K562 (cell line): Measurements from ENCODE around the gene PTPRU. TPM values are rescaled to one million over a fixed set of nuclear protein-coding genes. Genes with fewer than 3 reads are reported as not detected.
A peak's percentile ranks its signal among the peaks of the same experiment; 100 is the strongest.

Experiments
- ATAC-seq: fragments of 200-7000 bp; cut with Tn5 transposase; 3 replicates; pipeline ENCODE4 v1.9.1; 2020; ENCODE audit warnings: moderate library complexity
- BruUV-seq: library from RNA; stranded (reverse); fragments of 400-500 nt; replicated peaks from 2 replicates; lab custom pipeline; 2021; lab: Mats Ljungman, UMichigan
- CTCF ChIA-PET: fragments of 300-600 bp; formaldehyde crosslinking; extraction: SDS; loops from one replicate; lab custom pipeline; 2021; ENCODE audit warnings: low intra/inter-chr PET ratio; lab: Yijun Ruan, JAX
- POLR2A ChIA-PET: fragments of 300-600, 350-650 bp; sonication (Branson Sonifier 250); formaldehyde crosslinking; extraction: SDS; loops from one replicate; lab custom pipeline; 2021; ENCODE audit warnings: antibody characterized with exemption, inconsistent platforms; lab: Yijun Ruan, JAX
- DNase-seq, 4 experiments: peaks; one replicate each; pipeline versions ENCODE4 v3.0.0 to v3.0.0-alpha.2; 2011 to 2018; ENCODE audit warnings: low spot score in 3 of 4, mixed read lengths in 3 of 4; ENCODE audit errors: extremely low read depth in 1 of 4
- FAIRE-seq: peaks from 2 replicates; lab custom pipeline; 2011; peaks lifted over from hg19 to GRCh38; lab: Jason Lieb, UNC
- H2AFZ ChIP-seq: 2 replicates; pipeline ENCODE4 v1.6.0; 2011; ENCODE audit warnings: low read depth, low read length, control low read depth, inconsistent platforms
- H3K27ac ChIP-seq: fragments of 200-600 bp; 3 replicates; pipeline ENCODE4 v1.8.0; 2011; ENCODE audit warnings: low read depth, mild to moderate bottlenecking, control low read depth, inconsistent platforms, low read length, moderate library complexity, mixed read lengths; ENCODE audit errors: extremely low read depth
- H3K27me3 ChIP-seq, 2 experiments: fragments of 300-600 bp in 1 of 2; 2 replicates in 1 of 2; 3 replicates in 1 of 2; pipeline versions ENCODE4 v1.6.0 to v1.8.0; 2011; ENCODE audit warnings: inconsistent platforms in 2 of 2, low read length in 2 of 2, mild to moderate bottlenecking in 1 of 2, mixed read lengths in 1 of 2, moderate library complexity in 1 of 2; ENCODE audit not compliant: control insufficient read depth in 2 of 2, insufficient read depth in 2 of 2
- H3K36me3 ChIP-seq: fragments of 300-600 bp; 3 replicates; pipeline ENCODE4 v1.8.0; 2011; ENCODE audit warnings: mild to moderate bottlenecking, low read length, inconsistent platforms; ENCODE audit not compliant: control insufficient read depth, insufficient read depth
- H3K4me1 ChIP-seq, 2 experiments: fragments of 200-600 bp in 1 of 2; replicated peaks in 1 of 2; 2 replicates in 1 of 2; 3 replicates in 1 of 2; pipeline versions ENCODE4 v1.5.1 to v1.8.0; 2011; ENCODE audit warnings: inconsistent platforms in 2 of 2, low read length in 2 of 2, mild to moderate bottlenecking in 1 of 2, mixed read lengths in 1 of 2, moderate library complexity in 1 of 2; ENCODE audit not compliant: control insufficient read depth in 2 of 2, insufficient read depth in 2 of 2
- H3K4me2 ChIP-seq: 2 replicates; pipeline ENCODE4 v1.6.1; 2011; ENCODE audit warnings: low read length, control low read depth, inconsistent platforms, mixed read lengths; ENCODE audit not compliant: insufficient read depth
- H3K4me3 ChIP-seq: fragments of 200-600 bp; sonication (generic), shearing (Covaris generic); 2 replicates; pipeline ENCODE4 v1.5.1; 2016; ENCODE audit warnings: control low read depth, inconsistent platforms
- H3K79me2 ChIP-seq: fragments of 200-600 bp; 3 replicates; pipeline ENCODE4 v1.8.0; 2011; ENCODE audit warnings: low read length, inconsistent platforms; ENCODE audit not compliant: control insufficient read depth, insufficient read depth
- H3K9ac ChIP-seq, 2 experiments: 2 replicates each; pipeline versions ENCODE4 v1.6.0 to v1.6.1; 2011; ENCODE audit warnings: low read depth in 2 of 2, low read length in 2 of 2, control low read depth in 1 of 2, inconsistent platforms in 1 of 2, mild to moderate bottlenecking in 1 of 2, mixed read lengths in 1 of 2; ENCODE audit not compliant: insufficient read depth in 1 of 2
- H3K9me1 ChIP-seq: one replicate; pipeline ENCODE4 v1.6.0; 2011; ENCODE audit warnings: inconsistent platforms, mild to moderate bottlenecking, low read length, moderate library complexity; ENCODE audit not compliant: control insufficient read depth, insufficient read depth
- H3K9me3 ChIP-seq: replicated peaks from 2 replicates; pipeline ENCODE4 v1.5.1; 2011; ENCODE audit warnings: low read depth, low read length, inconsistent platforms; ENCODE audit not compliant: control insufficient read depth, insufficient read depth
- H4K20me1 ChIP-seq: replicated peaks from 2 replicates; pipeline ENCODE4 v1.6.1; 2011; ENCODE audit warnings: low read length, inconsistent platforms, mixed read lengths; ENCODE audit not compliant: control insufficient read depth, insufficient read depth
- BCL6 ChIP-seq: fragments of 250-450 bp; sonication (Bioruptor Pico); IDR thresholded peaks from 2 replicates; pipeline ENCODE4 v1.4.0; 2020
- GTF2E2 ChIP-seq: fragments of 200-800 bp; sonication (Bioruptor generic); IDR thresholded peaks from 2 replicates; pipeline ENCODE4 v1.6.1; 2016; ENCODE audit warnings: missing genetic modification characterization, missing compliant biosample characterization
- ILK ChIP-seq: fragments of 450-650 bp; IDR thresholded peaks from 2 replicates; pipeline ENCODE4 v1.6.1; 2016; ENCODE audit warnings: missing genetic modification characterization, low read depth, mild to moderate bottlenecking, missing compliant biosample characterization, moderate library complexity, borderline replicate concordance
- NR3C1 ChIP-seq: sonication (generic); formaldehyde crosslinking; IDR thresholded peaks from 2 replicates; pipeline ENCODE4 v1.8.1; 2022; ENCODE audit warnings: missing genetic modification reagents
- POLR2AphosphoS5 ChIP-seq: IDR thresholded peaks from 2 replicates; pipeline ENCODE4 v1.6.1; 2011; ENCODE audit warnings: mild to moderate bottlenecking, low read depth, low read length, moderate library complexity; ENCODE audit not compliant: control insufficient read depth, insufficient read depth
- RBM25 ChIP-seq: fragments of 200-400 bp; formaldehyde crosslinking; IDR thresholded peaks from 2 replicates; pipeline ENCODE4 v1.6.1; 2018; ENCODE audit warnings: low read length, low read depth, moderate library complexity; ENCODE audit not compliant: severe bottlenecking
- SNAPC5 ChIP-seq: fragments of 250-450 bp; sonication (Bioruptor Pico); IDR thresholded peaks from 2 replicates; pipeline ENCODE4 v1.8.0; 2021; ENCODE audit warnings: moderate library complexity, mild to moderate bottlenecking, inconsistent platforms
- XRCC4 ChIP-seq: IDR thresholded peaks from one replicate; pipeline ENCODE4 v1.6.1; 2011; ENCODE audit not compliant: insufficient read depth, insufficient read length; ENCODE audit errors: extremely low read depth
- ZHX1 ChIP-seq: fragments of 150-350 bp; conservative IDR thresholded peaks from 2 replicates; pipeline ENCODE4 v1.6.1; 2014; ENCODE audit warnings: low read length
- ZNF79 ChIP-seq: fragments of 250-450 bp; sonication (Bioruptor Pico); IDR thresholded peaks from 2 replicates; pipeline ENCODE4 v1.4.0; 2020; ENCODE audit warnings: low read depth, mild to moderate bottlenecking, moderate library complexity
- WGBS: fragments of 100-300 bp; shearing (Covaris generic); methylation state at CpG from one replicate; pipeline ENCODE4 v1.1.6; 2016; ENCODE audit warnings: low coverage, mixed read lengths; ENCODE audit not compliant: insufficient coverage; ENCODE audit errors: missing lambda C conversion rate; 5-methylcytosine and 5-hydroxymethylcytosine counted together
- in situ Hi-C: fragments of 300-500 bp; cut with MboI; formaldehyde crosslinking; loops from 4 replicates; pipeline ENCODE4 v1.15.0; 2018; ENCODE audit warnings: inconsistent platforms, mixed read lengths
- intact Hi-C: fragments of 100-400 bp; cut with micrococcal nuclease; formaldehyde crosslinking; loops from 2 replicates; pipeline ENCODE4 v1.14.2; 2022
- polyA plus RNA-seq, 8 experiments: library from polyadenylated mRNA; depleted of rRNA in 4 of 8; stranded (reverse) in 5 of 8; unstranded in 3 of 8; fragments of >200 nt; fragmentation: Nextera tagmentation in 2 of 8; fragmentation: Illumina TruSeq in 1 of 8; extraction: Ambion mirVana in 2 of 8; extraction: Trizol in 1 of 8; gene quantifications; 2 replicates each; pipeline versions ENCODE4 v1.2.1 to v1.2.3, GENCODE V29; 2011 to 2014; ENCODE audit warnings: inconsistent platforms in 1 of 8, missing spikeins in 1 of 8
- total RNA-seq, 7 experiments: library from RNA; depleted of rRNA in 6 of 7; stranded (reverse); fragments of >200 nt in 6 of 7; fragmentation: Illumina TruSeq in 2 of 7; extraction: Trizol in 2 of 7; gene quantifications; 2 replicates each; pipeline versions ENCODE4 v1.2.1 to v1.2.3, GENCODE V29; 2011 to 2021; ENCODE audit warnings: low replicate concordance in 1 of 7
- TF ChIP-seq, protein P1 (sequence below): fragments of 250-450 bp; sonication (Bioruptor Pico); IDR thresholded peaks from 2 replicates; pipeline ENCODE4 v1.8.0; 2021; ENCODE audit warnings: mild to moderate bottlenecking, moderate library complexity

The PTPRU gene
- total and polyA plus RNA-seq, 9 of the 15 experiments (the other 6 are each of a cell fraction or from before 2014, with no cell fraction given): 0.01 to 2.9 (median 1.0) TPM

- H3K4me3 ChIP-seq: no peak overlapping the region
- no peak overlapping the region for H3K4me2 ChIP-seq
- in situ Hi-C loops (loop anchor here (10.0 kb wide), 2 partner anchors 471 to 871 kb away; no protein-coding TSS in a partner anchor), intact Hi-C loops (loop anchor here (10.0 kb wide), 2 partner anchors 881 to 1541 kb away; no protein-coding TSS in a partner anchor)
- peaks cover 20% of the 10 kb centered on the region for H3K79me2 ChIP-seq
- H3K9ac ChIP-seq: no peak overlapping the region
- peaks cover 3% of the 10 kb centered on the region; the same call in 1 of the 3 replicates for H3K36me3 ChIP-seq
- peaks cover 18 to 21% of the 10 kb centered on the region in 2 experiments; a peak in 4 of 5 replicates for H3K27me3 ChIP-seq
- DNase-seq (no peak), ATAC-seq (no peak), FAIRE-seq (no peak)
- ChIA-PET POLR2A (interaction anchor here (0.6 kb wide), 1 partner anchor 14 kb away, joined by 3 read pairs; no protein-coding TSS in a partner anchor), CTCF (no interaction called here)
- H3K9me3 ChIP-seq: no peaks in the 10 kb centered on the region
- no TSS peak for BruUV-seq
- peaks cover 6% of the 10 kb centered on the region for H4K20me1 ChIP-seq
- H3K4me1 ChIP-seq: peaks cover 11 to 34% of the 10 kb centered on the region in 2 experiments; a peak in 4 of 5 replicates
- TF ChIP-seq ILK (tag) (no peak), RBM25 (peak; percentile 66)
- H3K27ac ChIP-seq: no peak overlapping the region
- no peaks in the 10 kb centered on the region for H3K9me1 ChIP-seq
- no peak overlapping the region for H2AFZ ChIP-seq
- WGBS: 24% methylated on average over 4 of the region's 4 CpGs
Observed at GRCh38 chr1:29233693-29234092, 2.6 kb upstream of the PTPRU start.

- intact Hi-C loops: loop anchor here (10.0 kb wide), 2 partner anchors 880 to 1540 kb away; no protein-coding TSS in a partner anchor
- 33% methylated on average over 1 of the region's 1 CpG for WGBS
- no peak for TF ChIP-seq NR3C1 (CRISPR knock-in tag)
- TF ChIP-seq ZNF79: no peak
- no peak for TF ChIP-seq XRCC4
- no peak for TF ChIP-seq ZHX1
- no peak for TF ChIP-seq POLR2AphosphoS5
- TF ChIP-seq GTF2E2 (tag): no peak
- TF ChIP-seq, protein P1, sequence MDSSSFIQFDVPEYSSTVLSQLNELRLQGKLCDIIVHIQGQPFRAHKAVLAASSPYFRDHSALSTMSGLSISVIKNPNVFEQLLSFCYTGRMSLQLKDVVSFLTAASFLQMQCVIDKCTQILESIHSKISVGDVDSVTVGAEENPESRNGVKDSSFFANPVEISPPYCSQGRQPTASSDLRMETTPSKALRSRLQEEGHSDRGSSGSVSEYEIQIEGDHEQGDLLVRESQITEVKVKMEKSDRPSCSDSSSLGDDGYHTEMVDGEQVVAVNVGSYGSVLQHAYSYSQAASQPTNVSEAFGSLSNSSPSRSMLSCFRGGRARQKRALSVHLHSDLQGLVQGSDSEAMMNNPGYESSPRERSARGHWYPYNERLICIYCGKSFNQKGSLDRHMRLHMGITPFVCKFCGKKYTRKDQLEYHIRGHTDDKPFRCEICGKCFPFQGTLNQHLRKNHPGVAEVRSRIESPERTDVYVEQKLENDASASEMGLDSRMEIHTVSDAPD: no peak
- TF ChIP-seq SNAPC5: no peak
- TF ChIP-seq BCL6 (CRISPR knock-in tag): no peak
Observed at GRCh38 chr1:29234471-29234870, 1.9 kb upstream of the PTPRU start.

More at GRCh38 chr1:29234471-29234870, 1.9 kb upstream of the PTPRU start:
- ChIA-PET POLR2A (interaction anchor here (0.6 kb wide), 1 partner anchor 18 kb away, joined by 3 read pairs; no protein-coding TSS in a partner anchor), CTCF (no interaction called here)
- ATAC-seq (no peak), DNase-seq (no peak), FAIRE-seq (no peak)
- Histone ChIP-seq H3K27me3 (peaks cover 23 to 29% of the 10 kb centered on the region in 2 experiments; a peak in 4 of 5 replicates), H3K27ac (no peak overlapping the region), H2AFZ (no peak overlapping the region), H3K4me1 (peaks cover 11 to 31% of the 10 kb centered on the region in 2 experiments; a peak in 4 of 5 replicates), H3K36me3 (no peaks in the 10 kb centered on the region), H3K9me1 (no peaks in the 10 kb centered on the region), H3K4me3 (no peak overlapping the region), H3K4me2 (no peak overlapping the region), H3K9me3 (no peaks in the 10 kb centered on the region), H3K79me2 (peaks cover 13% of the 10 kb centered on the region), H3K9ac (no peak overlapping the region), H4K20me1 (peaks cover 6% of the 10 kb centered on the region)
- BruUV-seq: no TSS peak
- in situ Hi-C loops: loop anchor here (10.0 kb wide), 2 partner anchors 470 to 870 kb away; no protein-coding TSS in a partner anchor
